H1 (cell line): ENCODE data around the gene ACBD4. TPM values are rescaled to one million over a fixed set of nuclear protein-coding genes. Genes with fewer than 3 reads are reported as not detected.

Experiments used
- BRCA1 ChIP-seq: IDR thresholded peaks from 2 replicates; pipeline ENCODE4 v1.6.1; 2012; ENCODE audit warnings: low read depth, low read length, improper control_type of control experiment
- CHD2 ChIP-seq: IDR thresholded peaks from 2 replicates; pipeline ENCODE4 v1.6.1; 2012; ENCODE audit warnings: low read length, improper control_type of control experiment
- CREB1 ChIP-seq: IDR thresholded peaks from 2 replicates; pipeline ENCODE4 v1.6.1; 2012; ENCODE audit warnings: inconsistent platforms
- FOSL1 ChIP-seq: IDR thresholded peaks from 2 replicates; pipeline ENCODE4 v1.6.1; 2011; ENCODE audit warnings: mild to moderate bottlenecking, low read depth, low read length, moderate library complexity; ENCODE audit not compliant: insufficient read depth
- HDAC2 ChIP-seq, 2 experiments: fragments of 300-600 bp in 1 of 2; sonication (generic) in 1 of 2; IDR thresholded peaks; 2 replicates each; pipeline ENCODE4 v1.6.1; 2011 to 2012; ENCODE audit warnings: low read depth in 2 of 2, low read length in 2 of 2, mild to moderate bottlenecking in 2 of 2, moderate library complexity in 2 of 2, borderline replicate concordance in 1 of 2, inconsistent platforms in 1 of 2
- HDAC6 ChIP-seq: IDR thresholded peaks from one replicate; pipeline ENCODE4 v1.7.1; 2012; ENCODE audit warnings: low read depth, mild to moderate bottlenecking, inconsistent platforms, low read length, moderate library complexity
- KDM1A ChIP-seq: fragments of 200-600, 300-600 bp; sonication (generic); IDR thresholded peaks from 2 replicates; pipeline ENCODE4 v1.7.1; 2016; ENCODE audit warnings: mild to moderate bottlenecking, low read length, borderline replicate concordance
- MAFK ChIP-seq: IDR thresholded peaks from 2 replicates; pipeline ENCODE4 v1.6.1; 2012; ENCODE audit warnings: low read depth, mild to moderate bottlenecking, improper control_type of control experiment, low read length
- PHF8 ChIP-seq: fragments of 200-600 bp; sonication (generic); conservative IDR thresholded peaks from 2 replicates; pipeline ENCODE4 v1.7.1; 2012; ENCODE audit warnings: low read depth, mild to moderate bottlenecking, inconsistent platforms, low read length, moderate library complexity
- POLR2AphosphoS5 ChIP-seq: IDR thresholded peaks from 2 replicates; pipeline ENCODE4 v1.6.1; 2011; ENCODE audit warnings: low read depth, low read length
- POU5F1 ChIP-seq: IDR thresholded peaks from 2 replicates; pipeline ENCODE4 v1.6.1; 2011; ENCODE audit warnings: low read depth, mild to moderate bottlenecking, low read length, moderate library complexity
- RXRA ChIP-seq: IDR thresholded peaks from 2 replicates; pipeline ENCODE4 v1.6.1; 2011; ENCODE audit warnings: low read depth, mild to moderate bottlenecking, low read length, moderate library complexity; ENCODE audit not compliant: insufficient read depth
- SAP30 ChIP-seq: fragments of 300-600 bp; sonication (generic); IDR thresholded peaks from 2 replicates; pipeline ENCODE4 v1.7.1; 2012; ENCODE audit warnings: low read length, moderate library complexity, mild to moderate bottlenecking, inconsistent platforms; ENCODE audit not compliant: insufficient read depth, insufficient replicate concordance
- SIN3A ChIP-seq, 2 experiments: IDR thresholded peaks in 1 of 2; conservative IDR thresholded peaks in 1 of 2; 2 replicates each; pipeline ENCODE4 v1.6.1; 2011 to 2012; ENCODE audit warnings: low read length in 2 of 2, improper control_type of control experiment in 1 of 2, low read depth in 1 of 2, mild to moderate bottlenecking in 1 of 2
- SIRT6 ChIP-seq: IDR thresholded peaks from one replicate; pipeline ENCODE4 v1.7.1; 2012; ENCODE audit warnings: low read length, inconsistent platforms
- SRF ChIP-seq: IDR thresholded peaks from 2 replicates; pipeline ENCODE4 v1.6.1; 2011; ENCODE audit warnings: mild to moderate bottlenecking, low read depth, low read length, moderate library complexity
- polyA plus RNA-seq, 7 experiments: library from polyadenylated mRNA; depleted of rRNA in 3 of 7; stranded (reverse) in 5 of 7; unstranded in 2 of 7; fragments of >200 nt in 5 of 7; fragments of 200-250 nt in 2 of 7; gene quantifications; 1 replicate in 5 of 7; 2 replicates in 1 of 7; 4 replicates in 1 of 7; pipeline versions ENCODE4 v1.2.1 to v1.2.3, GENCODE V29; 2011 to 2013; ENCODE audit warnings: missing spikeins in 2 of 7, mixed read lengths in 2 of 7
- total RNA-seq: library from RNA; stranded (reverse); fragmentation: NEBNext Ultra II Directional; extraction: Animal tissue kit (Norgen Biotek cat#: 25700); gene quantifications from 2 replicates; pipeline ENCODE4 v1.2.1, GENCODE V29; 2021
- TF ChIP-seq, protein P1 (sequence below): IDR thresholded peaks from 2 replicates; pipeline ENCODE4 v1.6.1; 2012; ENCODE audit warnings: low read length, inconsistent platforms
- TF ChIP-seq, protein P2 (sequence below): IDR thresholded peaks from 2 replicates; pipeline ENCODE4 v1.6.1; 2011; ENCODE audit warnings: low read length, improper control_type of control experiment
- TF ChIP-seq, protein P3 (sequence below): IDR thresholded peaks from 2 replicates; pipeline ENCODE4 v1.6.1; 2012; ENCODE audit warnings: inconsistent platforms

ACBD4 gene
- total and polyA plus RNA-seq, 2 of the 8 experiments (the other 6 are each of a cell fraction or from before 2014, with no cell fraction given), result 7.3 to 10.7 TPM

DNA sequence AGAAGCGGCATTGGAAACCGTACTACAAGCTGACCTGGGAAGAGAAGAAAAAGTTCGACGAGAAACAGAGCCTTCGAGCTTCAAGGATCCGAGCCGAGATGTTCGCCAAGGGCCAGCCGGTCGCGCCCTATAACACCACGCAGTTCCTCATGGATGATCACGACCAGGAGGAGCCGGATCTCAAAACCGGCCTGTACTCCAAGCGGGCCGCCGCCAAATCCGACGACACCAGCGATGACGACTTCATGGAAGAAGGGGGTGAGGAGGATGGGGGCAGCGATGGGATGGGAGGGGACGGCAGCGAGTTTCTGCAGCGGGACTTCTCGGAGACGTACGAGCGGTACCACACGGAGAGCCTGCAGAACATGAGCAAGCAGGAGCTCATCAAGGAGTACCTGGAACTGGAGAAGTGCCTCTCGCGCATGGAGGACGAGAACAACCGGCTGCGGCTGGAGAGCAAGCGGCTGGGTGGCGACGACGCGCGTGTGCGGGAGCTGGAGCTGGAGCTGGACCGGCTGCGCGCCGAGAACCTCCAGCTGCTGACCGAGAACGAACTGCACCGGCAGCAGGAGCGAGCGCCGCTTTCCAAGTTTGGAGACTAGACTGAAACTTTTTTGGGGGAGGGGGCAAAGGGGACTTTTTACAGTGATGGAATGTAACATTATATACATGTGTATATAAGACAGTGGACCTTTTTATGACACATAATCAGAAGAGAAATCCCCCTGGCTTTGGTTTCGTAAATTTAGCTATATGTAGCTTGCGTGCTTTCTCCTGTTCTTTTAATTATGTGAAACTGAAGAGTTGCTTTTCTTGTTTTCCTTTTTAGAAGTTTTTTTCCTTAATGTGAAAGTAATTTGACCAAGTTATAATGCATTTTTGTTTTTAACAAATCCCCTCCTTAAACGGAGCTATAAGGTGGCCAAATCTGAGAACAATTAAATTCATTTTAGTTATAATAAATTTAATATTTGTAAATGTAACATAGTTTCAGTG lies 14.5 kb downstream of the ACBD4 start (continued):
- no peak for TF ChIP-seq SRF
- TF ChIP-seq HDAC6, result no peak
- TF ChIP-seq POLR2AphosphoS5, result peak; percentile 36; the same call in 1 of the 2 replicates
- TF ChIP-seq SAP30, result no peak
- TF ChIP-seq, protein P1, sequence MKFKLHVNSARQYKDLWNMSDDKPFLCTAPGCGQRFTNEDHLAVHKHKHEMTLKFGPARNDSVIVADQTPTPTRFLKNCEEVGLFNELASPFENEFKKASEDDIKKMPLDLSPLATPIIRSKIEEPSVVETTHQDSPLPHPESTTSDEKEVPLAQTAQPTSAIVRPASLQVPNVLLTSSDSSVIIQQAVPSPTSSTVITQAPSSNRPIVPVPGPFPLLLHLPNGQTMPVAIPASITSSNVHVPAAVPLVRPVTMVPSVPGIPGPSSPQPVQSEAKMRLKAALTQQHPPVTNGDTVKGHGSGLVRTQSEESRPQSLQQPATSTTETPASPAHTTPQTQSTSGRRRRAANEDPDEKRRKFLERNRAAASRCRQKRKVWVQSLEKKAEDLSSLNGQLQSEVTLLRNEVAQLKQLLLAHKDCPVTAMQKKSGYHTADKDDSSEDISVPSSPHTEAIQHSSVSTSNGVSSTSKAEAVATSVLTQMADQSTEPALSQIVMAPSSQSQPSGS, result no peak
- TF ChIP-seq FOSL1, result no peak
- TF ChIP-seq MAFK, result no peak
- TF ChIP-seq CHD2, result no peak
- no peak for TF ChIP-seq KDM1A
- TF ChIP-seq BRCA1, result no peak
- TF ChIP-seq SIRT6, result no peak
- no peak for TF ChIP-seq PHF8
- TF ChIP-seq, protein P2, sequence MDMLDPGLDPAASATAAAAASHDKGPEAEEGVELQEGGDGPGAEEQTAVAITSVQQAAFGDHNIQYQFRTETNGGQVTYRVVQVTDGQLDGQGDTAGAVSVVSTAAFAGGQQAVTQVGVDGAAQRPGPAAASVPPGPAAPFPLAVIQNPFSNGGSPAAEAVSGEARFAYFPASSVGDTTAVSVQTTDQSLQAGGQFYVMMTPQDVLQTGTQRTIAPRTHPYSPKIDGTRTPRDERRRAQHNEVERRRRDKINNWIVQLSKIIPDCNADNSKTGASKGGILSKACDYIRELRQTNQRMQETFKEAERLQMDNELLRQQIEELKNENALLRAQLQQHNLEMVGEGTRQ, result no peak
- no peak for TF ChIP-seq HDAC2 (IDR thresholded peaks at IDR 0.05; ENCODE audit: borderline replicate concordance in 1 of 2, low read depth in 2 of 2, low read length in 2 of 2)
- no peak for TF ChIP-seq RXRA
- TF ChIP-seq CREB1, result 0 out of 2 replicates have a peak, but pooled peaks have one; percentile 28
- TF ChIP-seq POU5F1, result no peak
- 0 out of 4 replicates have a peak, but pooled peaks of 1 of the 2 experiments have one; percentile 18 for TF ChIP-seq SIN3A (conservative IDR thresholded peaks at IDR 0.05 in 1 of 2, IDR thresholded peaks at IDR 0.05 in 1 of 2; ENCODE audit: low read depth in 1 of 2, low read length in 2 of 2)
- TF ChIP-seq, protein P3, sequence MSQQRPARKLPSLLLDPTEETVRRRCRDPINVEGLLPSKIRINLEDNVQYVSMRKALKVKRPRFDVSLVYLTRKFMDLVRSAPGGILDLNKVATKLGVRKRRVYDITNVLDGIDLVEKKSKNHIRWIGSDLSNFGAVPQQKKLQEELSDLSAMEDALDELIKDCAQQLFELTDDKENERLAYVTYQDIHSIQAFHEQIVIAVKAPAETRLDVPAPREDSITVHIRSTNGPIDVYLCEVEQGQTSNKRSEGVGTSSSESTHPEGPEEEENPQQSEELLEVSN, result no peak
